Measurements from ENCODE around the gene SETD2. TPM values are rescaled to one million over a fixed set of nuclear protein-coding genes. Genes with fewer than 3 reads are reported as not detected.

Gene SETD2
- total RNA-seq, 2 experiments from 2014 or later = 87.3 to 87.4 TPM

- TF ChIP-seq CTCF (IDR thresholded peaks at IDR 0.05) = no peak
- Histone ChIP-seq H3K27ac (ENCODE audit: low read depth in 1 of 2, low read length in 2 of 2) (no peak overlapping the region), H3K4me3 (ENCODE audit: low read length) (no peak overlapping the region), H3K36me3 (ENCODE audit: insufficient read depth, low read length) (peaks cover 70% of the 10 kb centered on the region), H3K27me3 (ENCODE audit: control insufficient read depth in 1 of 2, insufficient read depth in 2 of 2, low read length in 2 of 2) (no peaks in the 10 kb centered on the region), H3K9me3 (ENCODE audit: control insufficient read depth in 1 of 2, insufficient read depth in 1 of 2, low read length in 2 of 2) (no peaks in the 10 kb centered on the region), H3K4me1 (ENCODE audit: insufficient read depth, low read length) (no peaks in the 10 kb centered on the region)
- Mint-ChIP-seq H3K9me3 (no peaks in the 10 kb centered on the region), H3K4me3 (no peak overlapping the region), H3K27ac (no peak overlapping the region), H3K36me3 (ENCODE audit: low read depth) (peaks cover 69% of the 10 kb centered on the region), H3K27me3 (no peaks in the 10 kb centered on the region), H3K4me1 (ENCODE audit: low read depth) (peaks cover 4% of the 10 kb centered on the region)
- ChIA-PET POLR2A (no interaction called here), CTCF (no interaction called here)
- intact Hi-C loops (cut with DNase I, micrococcal nuclease) = no loop called here
- ATAC-seq (ENCODE audit: poor library complexity) (no peak), DNase-seq (no peak)
These were observed 61.8 kb downstream of the SETD2 start for GRCh38 chr3:47102081-47102600.

- H3K27me3 Mint-ChIP-seq = no peaks in the 10 kb centered on the region
- peaks cover 4% of the 10 kb centered on the region for H3K4me1 Mint-ChIP-seq (ENCODE audit: low read depth)
- H3K9me3 Mint-ChIP-seq = no peaks in the 10 kb centered on the region
- no peak for DNase-seq
- no peak overlapping the region for H3K4me3 ChIP-seq (ENCODE audit: low read length)
- H3K4me1 ChIP-seq (ENCODE audit: insufficient read depth, low read length) = no peaks in the 10 kb centered on the region
- peaks cover 78% of the 10 kb centered on the region for H3K36me3 ChIP-seq (ENCODE audit: insufficient read depth, low read length)
- POLR2A ChIA-PET = no interaction called here
- no peak for TF ChIP-seq CTCF (IDR thresholded peaks at IDR 0.05)
- no peak overlapping the region for H3K27ac ChIP-seq (ENCODE audit: low read depth in 1 of 2, low read length in 2 of 2)
- CTCF ChIA-PET = no interaction called here
- no peak overlapping the region for H3K27ac Mint-ChIP-seq
- peaks cover 89% of the 10 kb centered on the region for H3K36me3 Mint-ChIP-seq (ENCODE audit: low read depth)
- no peak for ATAC-seq (ENCODE audit: poor library complexity)
- H3K4me3 Mint-ChIP-seq = no peak overlapping the region
- H3K27me3 ChIP-seq (ENCODE audit: control insufficient read depth in 1 of 2, insufficient read depth in 2 of 2, low read length in 2 of 2) = no peaks in the 10 kb centered on the region
- intact Hi-C loops (cut with DNase I, micrococcal nuclease) = no loop called here
- no peaks in the 10 kb centered on the region for H3K9me3 ChIP-seq (ENCODE audit: control insufficient read depth in 1 of 2, insufficient read depth in 1 of 2, low read length in 2 of 2)
These were observed 65.0 kb downstream of the SETD2 start for GRCh38 chr3:47098910-47099309.

GRCh38 chr3:47097864-47098263 is 66.0 kb downstream of the SETD2 start:
- Histone ChIP-seq H3K9me3 (ENCODE audit: control insufficient read depth in 1 of 2, insufficient read depth in 1 of 2, low read length in 2 of 2) (no peaks in the 10 kb centered on the region), H3K27ac (ENCODE audit: low read depth in 1 of 2, low read length in 2 of 2) (no peak overlapping the region), H3K36me3 (ENCODE audit: insufficient read depth, low read length) (peaks cover 68% of the 10 kb centered on the region), H3K4me1 (ENCODE audit: insufficient read depth, low read length) (no peaks in the 10 kb centered on the region), H3K4me3 (ENCODE audit: low read length) (no peak overlapping the region), H3K27me3 (ENCODE audit: control insufficient read depth in 1 of 2, insufficient read depth in 2 of 2, low read length in 2 of 2) (no peaks in the 10 kb centered on the region)
- no peaks in the 10 kb centered on the region for H3K9me3 Mint-ChIP-seq
- peaks cover 87% of the 10 kb centered on the region for H3K36me3 Mint-ChIP-seq (ENCODE audit: low read depth)
- H3K27me3 Mint-ChIP-seq = no peaks in the 10 kb centered on the region
- DNase-seq (no peak), ATAC-seq (ENCODE audit: poor library complexity) (no peak)
- no peak overlapping the region for H3K4me3 Mint-ChIP-seq
- no peak overlapping the region for H3K27ac Mint-ChIP-seq
- CTCF ChIA-PET = no interaction called here
- POLR2A ChIA-PET = no interaction called here
- intact Hi-C loops (cut with DNase I, micrococcal nuclease) = no loop called here
- no peaks in the 10 kb centered on the region for H3K4me1 Mint-ChIP-seq (ENCODE audit: low read depth)
- TF ChIP-seq CTCF (IDR thresholded peaks at IDR 0.05) = no peak

Data from CD4-positive, alpha-beta T cell (primary cell).